Endothelial cell of umbilical vein (primary cell): ENCODE results near the gene CRP. TPM values are rescaled to one million over a fixed set of nuclear protein-coding genes. Genes with fewer than 3 reads are reported as not detected.
"Not testable (repeated sequence)": the region's sequence is repeated elsewhere in the genome, so short reads cannot be mapped to it uniquely, and the experiment has no call there.

Experiments used
- BruUV-seq: library from RNA; stranded (reverse); fragments of 400-500 nt; replicated peaks from 2 replicates; lab custom pipeline; 2021; lab: Mats Ljungman, UMichigan
- CTCF ChIA-PET: fragments of 300-600, 350-600 bp; sonication (Branson Sonifier 250); formaldehyde crosslinking; loops from one replicate; lab custom pipeline; 2021; ENCODE audit warnings: antibody characterized with exemption, inconsistent platforms; lab: Charles Lee
- POLR2A ChIA-PET: fragments of 300-600, 350-600 bp; sonication (Branson Sonifier 250); formaldehyde crosslinking; loops from one replicate; lab custom pipeline; 2021; ENCODE audit warnings: antibody characterized with exemption, inconsistent platforms; lab: Charles Lee
- DNase-seq: peaks from one replicate; pipeline ENCODE4 v3.0.0-alpha.2; 2011; ENCODE audit warnings: low read depth, low spot score
- FAIRE-seq: peaks from 2 replicates; lab custom pipeline; 2011; peaks lifted over from hg19 to GRCh38; lab: Jason Lieb, UNC
- H2AFZ ChIP-seq: 2 replicates; pipeline ENCODE4 v1.6.0; 2012; ENCODE audit warnings: low read depth, low read length, control low read depth, inconsistent platforms
- H3K27ac ChIP-seq: 2 replicates; pipeline ENCODE4 v1.5.1; 2011; ENCODE audit warnings: low read depth, mild to moderate bottlenecking, control low read depth, low read length, moderate library complexity; ENCODE audit not compliant: insufficient read depth
- H3K27me3 ChIP-seq, 2 experiments: 2 replicates each; pipeline versions ENCODE4 v1.6.0 to v1.6.1; 2011; ENCODE audit warnings: low read length in 2 of 2, mixed read lengths in 1 of 2; ENCODE audit not compliant: control insufficient read depth in 2 of 2, insufficient read depth in 2 of 2
- H3K36me3 ChIP-seq, 2 experiments: 2 replicates in 1 of 2; 3 replicates in 1 of 2; pipeline ENCODE4 v1.5.1; 2011; ENCODE audit warnings: low read length in 2 of 2, mild to moderate bottlenecking in 1 of 2, moderate library complexity in 1 of 2; ENCODE audit not compliant: control insufficient read depth in 2 of 2, insufficient read depth in 2 of 2; ENCODE audit errors: extremely low read depth in 1 of 2
- H3K4me1 ChIP-seq: 3 replicates; pipeline ENCODE4 v1.5.1; 2011; ENCODE audit warnings: mild to moderate bottlenecking, low read length; ENCODE audit not compliant: control insufficient read depth, insufficient read depth; ENCODE audit errors: extremely low read depth
- H3K4me2 ChIP-seq: 2 replicates; pipeline ENCODE4 v1.6.1; 2011; ENCODE audit warnings: low read length, control low read depth, mixed read lengths; ENCODE audit not compliant: insufficient read depth
- H3K4me3 ChIP-seq, 3 experiments: fragments of 200-600 bp in 1 of 3; sonication (generic), shearing (Covaris generic) in 1 of 3; replicated peaks in 1 of 3; 2 replicates each; pipeline ENCODE4 v1.5.1; 2011 to 2016; ENCODE audit warnings: control low read depth in 3 of 3, low read length in 3 of 3, mild to moderate bottlenecking in 2 of 3, inconsistent platforms in 1 of 3, low read depth in 1 of 3, moderate library complexity in 1 of 3; ENCODE audit not compliant: insufficient read depth in 1 of 3
- H3K79me2 ChIP-seq: 2 replicates; pipeline ENCODE4 v1.6.0; 2012; ENCODE audit warnings: low read length, inconsistent platforms; ENCODE audit not compliant: control insufficient read depth, insufficient read depth
- H3K9ac ChIP-seq: replicated peaks from 2 replicates; pipeline ENCODE3; 2011; ENCODE audit warnings: low read length, control low read depth; ENCODE audit not compliant: insufficient read depth; ENCODE audit errors: extremely low read depth
- H3K9me1 ChIP-seq: replicated peaks from 3 replicates; pipeline ENCODE4 v1.6.0; 2011; ENCODE audit warnings: mild to moderate bottlenecking, low read length; ENCODE audit not compliant: control insufficient read depth, insufficient read depth; ENCODE audit errors: extremely low read depth
- H3K9me3 ChIP-seq: replicated peaks from 2 replicates; pipeline ENCODE4 v1.5.1; 2012; ENCODE audit warnings: low read length, inconsistent platforms; ENCODE audit not compliant: control insufficient read depth, insufficient read depth
- H4K20me1 ChIP-seq: replicated peaks from 2 replicates; pipeline ENCODE3; 2011; ENCODE audit warnings: mild to moderate bottlenecking, low read length; ENCODE audit not compliant: control insufficient read depth, insufficient read depth; ENCODE audit errors: extremely low read depth
- CTCF ChIP-seq, 2 donors: IDR thresholded peaks; 1 replicate in 1 of 2; 2 replicates in 1 of 2; pipeline ENCODE4 v1.5.1; 2011; ENCODE audit warnings: low read length in 2 of 2, mild to moderate bottlenecking in 2 of 2, moderate library complexity in 2 of 2, control low read depth in 1 of 2, inconsistent platforms in 1 of 2, low read depth in 1 of 2; ENCODE audit not compliant: insufficient read depth in 1 of 2; ENCODE audit errors: extremely low read depth in 1 of 2
- GATA2 ChIP-seq: IDR thresholded peaks from 2 replicates; pipeline ENCODE4 v1.7.0; 2011; ENCODE audit warnings: low read depth, mild to moderate bottlenecking, moderate library complexity, mixed read lengths, low read length; ENCODE audit not compliant: insufficient read length, insufficient read depth
- JUN ChIP-seq: IDR thresholded peaks from 2 replicates; pipeline ENCODE4 v1.6.1; 2011; ENCODE audit warnings: borderline replicate concordance, low read depth; ENCODE audit not compliant: insufficient read length, insufficient read depth
- MAX ChIP-seq: IDR thresholded peaks from 2 replicates; pipeline ENCODE4 v1.6.1; 2011; ENCODE audit not compliant: insufficient read depth, insufficient read length
- POLR2A ChIP-seq: IDR thresholded peaks from 2 replicates; pipeline ENCODE4 v1.6.1; 2012; ENCODE audit warnings: low read depth, mild to moderate bottlenecking, control low read depth, low read length
- POLR2AphosphoS5 ChIP-seq: IDR thresholded peaks from 2 replicates; pipeline ENCODE4 v1.6.1; 2012; ENCODE audit warnings: low read depth, mild to moderate bottlenecking, control low read depth, low read length, moderate library complexity; ENCODE audit not compliant: insufficient read depth
- dilution Hi-C: fragments of 300-500 bp; cut with MboI; formaldehyde crosslinking; loops from one replicate; pipeline ENCODE4 v1.15.0; 2019; ENCODE audit warnings: low sequenced_read_pairs; ENCODE audit not compliant: extremely low pct_ligation_motif_present
- intact Hi-C: fragments of 100-400 bp; cut with micrococcal nuclease; formaldehyde crosslinking; loops from one replicate; pipeline ENCODE4 v1.10.0; 2022
- polyA plus RNA-seq, 4 experiments: library from polyadenylated mRNA; depleted of rRNA in 3 of 4; stranded (reverse) in 3 of 4; unstranded in 1 of 4; fragments of >200 nt; gene quantifications; 2 replicates each; pipeline versions ENCODE4 v1.2.1 to v1.2.3, GENCODE V29; 2011 to 2012; ENCODE audit warnings: missing spikeins in 1 of 4
- total RNA-seq: library from RNA; stranded (reverse); gene quantifications from 2 replicates; pipeline ENCODE4 v1.2.3, GENCODE V29; 2021

CRP gene
- total and polyA plus RNA-seq, 2 donors (not counting 3 experiments of a cell fraction or from before 2014, with no cell fraction given): not detected

GRCh38 chr1:159737238-159737916, 23.0 kb upstream of the CRP start:
- no peaks in the 10 kb centered on the region for H3K79me2 ChIP-seq
- no peaks in the 10 kb centered on the region for H3K36me3 ChIP-seq
- no peaks in the 10 kb centered on the region for H4K20me1 ChIP-seq
- POLR2A ChIA-PET: no interaction called here
- no peaks in the 10 kb centered on the region for H3K4me1 ChIP-seq
- no peaks in the 10 kb centered on the region for H3K9me1 ChIP-seq
- H3K4me2 ChIP-seq: no peak overlapping the region
- DNase-seq (peak; percentile 52), FAIRE-seq (no peak)
- dilution Hi-C loops (no loop called here), intact Hi-C loops (no loop called here)
- H2AFZ ChIP-seq: no peak overlapping the region
- TF ChIP-seq POLR2A: no peak
- no peak for TF ChIP-seq CTCF (IDR thresholded peaks at IDR 0.05; ENCODE audit: extremely low read depth in 1 of 2, insufficient read depth in 1 of 2, low read depth in 1 of 2, low read length in 2 of 2)
- TF ChIP-seq JUN: no peak
- no peak for TF ChIP-seq GATA2
- TF ChIP-seq POLR2AphosphoS5: no peak
- no peak for TF ChIP-seq MAX
- H3K9me3 ChIP-seq: no peaks in the 10 kb centered on the region
- H3K4me3 ChIP-seq: no peak overlapping the region
- H3K27ac ChIP-seq: no peak overlapping the region
- H3K9ac ChIP-seq: no peak overlapping the region
- H3K27me3 ChIP-seq: no peaks in the 10 kb centered on the region
- no TSS peak for BruUV-seq
- CTCF ChIA-PET: no interaction called here

- DNase-seq, H3K36me3 ChIP-seq, H2AFZ ChIP-seq, H4K20me1 ChIP-seq, intact Hi-C loops, H3K9me1 ChIP-seq, BruUV-seq, POLR2A ChIA-PET, H3K9me3 ChIP-seq, H3K79me2 ChIP-seq, H3K27me3 ChIP-seq, H3K4me2 ChIP-seq, H3K4me3 ChIP-seq, H3K27ac ChIP-seq, H3K9ac ChIP-seq, FAIRE-seq, dilution Hi-C loops, CTCF ChIA-PET, H3K4me1 ChIP-seq: not testable (repeated sequence)
Measured at GRCh38 chr1:159723188-159723587, 8.8 kb upstream of the CRP start.
